A673 (cell line): ENCODE measurements around the gene ITSN1. TPM values are rescaled to one million over a fixed set of nuclear protein-coding genes. Genes with fewer than 3 reads are reported as not detected.
A peak's percentile ranks its signal among the peaks of the same experiment; 100 is the strongest.

Source experiments
- BruUV-seq: library from RNA; stranded (reverse); fragments of 400-500 nt; replicated peaks from 2 replicates; lab custom pipeline; 2021; lab: Mats Ljungman, UMichigan
- CTCF ChIA-PET: fragments of 300-600 bp; sonication (Branson Sonifier 250); formaldehyde crosslinking; loops from one replicate; lab custom pipeline; 2022; ENCODE audit warnings: antibody characterized with exemption; lab: Charles Lee
- POLR2A ChIA-PET: fragments of 300-600 bp; sonication (Branson Sonifier 250); formaldehyde crosslinking; loops from one replicate; lab custom pipeline; 2022; ENCODE audit warnings: antibody characterized with exemption; ENCODE audit not compliant: low non-redundant PET; lab: Charles Lee
- DNase-seq: peaks from one replicate; pipeline ENCODE4 v3.0.0-alpha.2; 2015; ENCODE audit warnings: low spot score
- H3K27ac ChIP-seq: fragments of 200-600 bp; sonication (generic); 2 replicates; pipeline ENCODE4 v1.5.1; 2016; ENCODE audit warnings: mixed run types, low read depth, mild to moderate bottlenecking, mixed read lengths, antibody characterized with exemption, low read length; ENCODE audit not compliant: poor library complexity, severe bottlenecking
- H3K27me3 ChIP-seq: fragments of 200-600 bp; sonication (generic); replicated peaks from 2 replicates; pipeline ENCODE4 v1.6.1; 2017; ENCODE audit warnings: mixed run types, low read depth, mild to moderate bottlenecking, mixed read lengths, antibody characterized with exemption, low read length; ENCODE audit not compliant: insufficient read depth, poor library complexity
- H3K36me3 ChIP-seq: fragments of 200-600 bp; sonication (generic); 2 replicates; pipeline ENCODE4 v1.6.1; 2016; ENCODE audit warnings: mixed run types, mild to moderate bottlenecking, mixed read lengths, antibody characterized with exemption, low read length; ENCODE audit not compliant: insufficient read depth, poor library complexity, severe bottlenecking
- H3K4me1 ChIP-seq: fragments of 200-600 bp; sonication (generic); 2 replicates; pipeline ENCODE4 v1.6.1; 2017; ENCODE audit warnings: mixed run types, mild to moderate bottlenecking, mixed read lengths, antibody characterized with exemption, low read length; ENCODE audit not compliant: insufficient read depth, poor library complexity, severe bottlenecking
- H3K4me3 ChIP-seq: fragments of 200-600 bp; sonication (generic); 2 replicates; pipeline ENCODE4 v1.5.1; 2016; ENCODE audit warnings: low read depth, mixed run types, mild to moderate bottlenecking, mixed read lengths, low read length; ENCODE audit not compliant: poor library complexity, severe bottlenecking
- H3K9me3 ChIP-seq: fragments of 200-600 bp; sonication (generic); 2 replicates; pipeline ENCODE4 v1.6.1; 2016; ENCODE audit warnings: mixed run types, low read depth, mild to moderate bottlenecking, mixed read lengths, antibody characterized with exemption, low read length; ENCODE audit not compliant: poor library complexity, severe bottlenecking
- CTCF ChIP-seq: fragments of 300-800, 200-600 bp; sonication (generic); conservative IDR thresholded peaks from 2 replicates; pipeline ENCODE4 v1.5.1; 2017; ENCODE audit warnings: low read depth, mild to moderate bottlenecking, antibody characterized with exemption, low read length, moderate library complexity, mixed read lengths
- EZH2 ChIP-seq: fragments of 200-600 bp; sonication (generic); IDR thresholded peaks from 2 replicates; pipeline ENCODE4 v1.6.1; 2017; ENCODE audit warnings: borderline replicate concordance, low read depth, mild to moderate bottlenecking, mixed read lengths, antibody characterized with exemption, low read length; ENCODE audit not compliant: poor library complexity, severe bottlenecking
- intact Hi-C: fragments of 100-400 bp; cut with micrococcal nuclease; formaldehyde crosslinking; loops from one replicate; pipeline ENCODE4 v1.10.0; 2022; ENCODE audit not compliant: unreplicated experiment
- total RNA-seq: library from RNA; stranded (reverse); gene quantifications from 2 replicates; pipeline ENCODE4 v1.2.3, GENCODE V29; 2021

The ITSN1 gene
- total RNA-seq, 1 experiment from 2014 or later, result 54.2 TPM

DNA sequence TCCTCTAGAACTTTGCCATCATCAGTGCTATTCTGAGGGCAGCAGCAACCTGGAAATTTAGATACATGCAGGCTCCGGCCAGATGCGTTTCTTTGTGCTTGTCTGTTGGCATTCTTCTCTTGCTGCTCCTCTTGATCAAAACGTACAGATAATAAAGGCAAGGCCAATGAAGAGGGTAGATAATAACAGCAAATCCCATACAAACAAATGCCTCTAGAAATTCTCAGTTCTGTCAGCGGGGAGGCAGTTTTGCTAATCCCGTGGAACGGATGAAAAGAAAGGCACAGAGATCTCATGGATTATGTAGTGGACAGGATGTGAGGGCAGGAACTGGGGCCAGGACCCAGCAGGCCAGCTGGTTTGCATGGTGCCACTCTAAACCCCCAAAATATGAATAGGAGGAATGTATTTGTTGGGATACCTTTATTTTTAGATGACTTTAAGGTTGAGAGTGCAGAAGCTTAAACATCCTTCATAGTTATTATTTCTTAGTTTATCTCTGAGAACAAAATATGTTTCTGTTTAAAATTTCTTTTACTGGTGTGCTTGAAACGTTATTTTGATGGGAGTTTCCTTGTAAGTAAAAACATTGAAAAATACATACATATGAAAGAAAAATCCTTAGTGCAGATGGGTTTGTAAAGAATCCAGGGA, 1.5 kb downstream of the ITSN1 start:
- intact Hi-C loops, result loop anchor here (2.0 to 10.0 kb wide), 2 partner anchors 141 to 251 kb away; no protein-coding TSS in a partner anchor
- Histone ChIP-seq H3K4me3 (peak overlapping the region; percentile 82), H3K27me3 (no peaks in the 10 kb centered on the region), H3K4me1 (peaks cover 21% of the 10 kb centered on the region), H3K36me3 (no peaks in the 10 kb centered on the region), H3K27ac (peak overlapping the region; percentile 88), H3K9me3 (no peaks in the 10 kb centered on the region)
- BruUV-seq, result TSS peak; percentile 33
- ChIA-PET POLR2A (no interaction called here), CTCF (no interaction called here)
- peak; percentile 60 for DNase-seq
- no peak for TF ChIP-seq CTCF
- no peak for TF ChIP-seq EZH2

GRCh38 chr21:33644383-33645074, 2.2 kb downstream of the ITSN1 start:
- Histone ChIP-seq H3K36me3 (no peaks in the 10 kb centered on the region), H3K4me1 (peaks cover 21% of the 10 kb centered on the region), H3K27ac (peak overlapping the region; percentile 88), H3K27me3 (no peaks in the 10 kb centered on the region), H3K9me3 (no peaks in the 10 kb centered on the region), H3K4me3 (peak overlapping the region; percentile 82)
- TF ChIP-seq CTCF, result no peak
- no peak for TF ChIP-seq EZH2
- ChIA-PET CTCF (interaction anchor here (0.6 kb wide), 1 partner anchor 39 kb away, joined by 5 read pairs; no protein-coding TSS in a partner anchor), POLR2A (interaction anchor here (0.9 kb wide), 1 partner anchor 572 kb away, joined by 3 read pairs; no protein-coding TSS in a partner anchor)
- intact Hi-C loops, result loop anchor here (10.0 kb wide), 1 partner anchor 140 kb away; no protein-coding TSS in a partner anchor
- DNase-seq, result peak; percentile 75
- BruUV-seq, result no TSS peak

- H3K27ac ChIP-seq, result no peak overlapping the region
- no TSS peak for BruUV-seq
- no peaks in the 10 kb centered on the region for H3K27me3 ChIP-seq
- no peak for DNase-seq
- peaks cover 17% of the 10 kb centered on the region for H3K4me1 ChIP-seq
- CTCF ChIA-PET, result no interaction called here
- intact Hi-C loops, result loop anchor here (10.0 kb wide), 1 partner anchor 139 kb away; no protein-coding TSS in a partner anchor
- H3K4me3 ChIP-seq, result no peak overlapping the region
- TF ChIP-seq CTCF (no peak), EZH2 (no peak)
- H3K36me3 ChIP-seq, result no peaks in the 10 kb centered on the region
- H3K9me3 ChIP-seq, result no peaks in the 10 kb centered on the region
- POLR2A ChIA-PET, result no interaction called here
Observed at GRCh38 chr21:33645730-33646129, 3.4 kb downstream of the ITSN1 start.
